ENCODE measurements around the gene SPEN.

Gene SPEN, protein sequence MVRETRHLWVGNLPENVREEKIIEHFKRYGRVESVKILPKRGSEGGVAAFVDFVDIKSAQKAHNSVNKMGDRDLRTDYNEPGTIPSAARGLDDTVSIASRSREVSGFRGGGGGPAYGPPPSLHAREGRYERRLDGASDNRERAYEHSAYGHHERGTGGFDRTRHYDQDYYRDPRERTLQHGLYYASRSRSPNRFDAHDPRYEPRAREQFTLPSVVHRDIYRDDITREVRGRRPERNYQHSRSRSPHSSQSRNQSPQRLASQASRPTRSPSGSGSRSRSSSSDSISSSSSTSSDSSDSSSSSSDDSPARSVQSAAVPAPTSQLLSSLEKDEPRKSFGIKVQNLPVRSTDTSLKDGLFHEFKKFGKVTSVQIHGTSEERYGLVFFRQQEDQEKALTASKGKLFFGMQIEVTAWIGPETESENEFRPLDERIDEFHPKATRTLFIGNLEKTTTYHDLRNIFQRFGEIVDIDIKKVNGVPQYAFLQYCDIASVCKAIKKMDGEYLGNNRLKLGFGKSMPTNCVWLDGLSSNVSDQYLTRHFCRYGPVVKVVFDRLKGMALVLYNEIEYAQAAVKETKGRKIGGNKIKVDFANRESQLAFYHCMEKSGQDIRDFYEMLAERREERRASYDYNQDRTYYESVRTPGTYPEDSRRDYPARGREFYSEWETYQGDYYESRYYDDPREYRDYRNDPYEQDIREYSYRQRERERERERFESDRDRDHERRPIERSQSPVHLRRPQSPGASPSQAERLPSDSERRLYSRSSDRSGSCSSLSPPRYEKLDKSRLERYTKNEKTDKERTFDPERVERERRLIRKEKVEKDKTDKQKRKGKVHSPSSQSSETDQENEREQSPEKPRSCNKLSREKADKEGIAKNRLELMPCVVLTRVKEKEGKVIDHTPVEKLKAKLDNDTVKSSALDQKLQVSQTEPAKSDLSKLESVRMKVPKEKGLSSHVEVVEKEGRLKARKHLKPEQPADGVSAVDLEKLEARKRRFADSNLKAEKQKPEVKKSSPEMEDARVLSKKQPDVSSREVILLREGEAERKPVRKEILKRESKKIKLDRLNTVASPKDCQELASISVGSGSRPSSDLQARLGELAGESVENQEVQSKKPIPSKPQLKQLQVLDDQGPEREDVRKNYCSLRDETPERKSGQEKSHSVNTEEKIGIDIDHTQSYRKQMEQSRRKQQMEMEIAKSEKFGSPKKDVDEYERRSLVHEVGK (N-terminal part only)

DNA sequence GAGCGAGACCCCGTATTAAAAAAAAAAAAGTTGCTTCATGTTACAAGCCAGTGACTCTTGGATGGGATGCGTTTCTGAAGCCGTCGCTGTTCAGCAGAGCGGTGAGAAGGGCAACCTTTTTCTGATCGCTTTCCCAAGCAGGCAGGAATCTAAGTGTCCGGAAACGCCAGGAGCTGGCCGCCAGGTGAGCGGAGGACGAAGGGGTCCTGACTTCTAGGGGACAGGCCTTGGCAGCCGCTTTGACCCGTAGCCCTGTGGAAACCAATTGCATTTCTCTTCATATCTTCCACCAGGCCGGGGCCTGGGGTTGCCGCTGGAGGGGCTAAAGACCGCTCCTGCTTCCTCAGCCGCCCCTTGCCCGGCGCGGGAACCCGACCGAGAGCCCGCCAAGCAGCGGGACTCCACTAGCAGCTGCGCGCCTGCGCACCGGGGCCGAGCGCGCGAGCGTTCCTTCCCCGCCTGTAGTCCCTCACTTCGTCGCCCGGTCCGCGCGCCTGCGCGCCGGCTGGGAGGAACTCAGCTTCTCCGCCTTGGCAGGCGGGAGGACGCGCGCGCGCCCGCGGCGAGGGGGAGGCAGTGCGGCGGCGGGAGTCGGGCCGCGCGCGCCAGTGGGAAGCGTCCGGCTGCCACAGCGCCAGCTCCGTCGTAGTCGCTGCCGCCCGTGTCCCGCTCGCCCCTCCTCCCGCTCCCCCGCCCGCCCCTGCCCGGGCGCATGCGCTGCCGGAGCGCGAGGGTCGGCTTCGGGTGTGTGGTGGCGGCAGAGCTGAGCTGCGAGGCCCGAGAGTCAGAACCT lies at the start of gene SPEN:
Gene SPEN (plus strand): TSS at position 608 of the 793 bp plus-strand sequence. CDS start 361 bp downstream, outside the sequence.
- peak; percentile 83 for DNase-seq (ENCODE audit: low read depth)
- TF ChIP-seq CTCF (conservative IDR thresholded peaks at IDR 0.05; ENCODE audit: low read depth, low read length) = no peak
- H3K4me3 ChIP-seq (ENCODE audit: low read length) = peak within 1 kb of the TSS; percentile 90

DNA sequence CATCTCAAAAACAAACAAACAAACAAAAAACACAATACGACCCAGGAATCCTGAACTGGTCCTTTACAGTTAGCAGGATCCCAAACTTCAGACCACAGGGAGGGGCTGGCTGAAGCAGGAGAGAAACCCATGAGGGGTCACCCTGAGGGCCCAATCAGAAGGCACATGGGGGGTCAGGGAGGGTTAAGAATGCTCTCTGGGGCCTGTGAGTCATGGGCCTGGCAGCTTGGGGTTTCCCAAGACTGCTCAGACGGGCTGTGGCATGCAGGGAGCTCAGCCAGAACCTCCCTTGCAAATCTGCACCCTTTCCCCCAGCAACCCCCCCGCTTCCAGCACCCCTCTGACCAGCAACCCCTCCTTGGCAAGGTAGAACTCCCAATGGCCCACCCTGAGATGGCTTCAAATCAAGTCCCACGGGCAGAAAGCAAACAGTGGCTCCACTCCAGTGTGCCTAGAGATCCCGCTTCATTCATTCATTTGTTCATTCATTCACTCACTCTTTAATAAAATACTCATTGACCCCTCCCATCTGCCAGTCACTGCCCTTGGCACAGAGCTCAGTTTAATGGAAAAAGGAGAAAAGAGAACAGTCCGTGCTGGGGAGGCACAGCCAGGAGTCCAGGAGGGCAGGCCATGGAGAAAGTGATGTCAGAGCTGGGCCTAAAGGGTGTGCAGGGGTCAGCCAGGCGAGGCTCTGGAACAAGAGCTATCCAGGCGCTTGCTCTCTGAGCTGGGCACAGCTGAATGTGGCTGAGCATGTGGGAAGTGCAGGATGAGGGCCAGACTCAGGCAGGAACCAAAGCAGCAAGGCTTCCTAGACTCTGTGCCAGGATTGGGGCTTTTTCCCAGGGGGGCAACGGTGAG lies 48.3 kb upstream of the SPEN start:
- TF ChIP-seq CTCF (conservative IDR thresholded peaks at IDR 0.05; ENCODE audit: low read depth, low read length) = no peak
- DNase-seq (ENCODE audit: low read depth) = peak; percentile 94

DNA sequence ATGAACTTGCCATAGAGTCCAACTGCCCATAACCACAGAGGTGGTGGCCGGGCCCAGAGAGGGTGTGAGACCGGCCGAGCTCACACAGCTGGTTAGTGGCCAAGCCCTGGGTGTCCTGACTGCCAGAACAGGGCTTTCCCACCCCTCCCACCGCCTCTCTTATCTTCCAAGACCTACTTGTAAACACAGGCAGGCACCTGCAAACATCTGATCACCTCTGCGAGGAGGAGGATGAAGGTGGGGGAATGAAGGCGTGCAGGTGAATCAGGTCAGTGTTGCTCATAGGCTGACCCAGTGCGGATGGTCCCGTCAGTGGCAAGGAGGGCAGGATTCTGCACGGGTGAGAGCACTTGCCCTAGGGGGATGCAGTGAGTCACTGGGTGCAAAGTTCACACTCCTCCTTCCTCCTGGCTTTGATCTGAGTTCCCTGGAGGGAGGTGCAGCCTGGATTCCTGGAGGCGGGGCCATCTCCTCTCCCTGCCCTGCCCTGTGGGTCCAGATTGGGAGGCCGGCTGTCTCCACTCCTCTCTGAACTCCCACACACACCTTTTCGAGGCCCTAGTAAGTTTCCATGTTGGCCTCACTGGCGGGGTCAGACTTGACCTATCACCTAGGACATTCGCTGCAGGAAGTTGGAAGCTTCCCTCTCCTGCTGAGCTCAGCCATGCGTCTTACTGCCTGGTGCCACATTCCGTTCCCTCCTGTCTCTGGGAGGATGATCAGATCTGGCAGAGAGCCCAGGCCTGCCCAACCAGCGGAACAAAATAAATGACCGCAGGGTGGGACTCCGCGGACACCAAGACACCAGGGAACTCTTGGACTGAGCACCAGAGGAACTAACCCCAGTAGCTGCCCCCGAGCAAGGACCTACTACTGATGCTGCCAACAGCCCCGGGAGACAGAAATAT lies 47.3 kb upstream of the SPEN start:
- no peak for TF ChIP-seq CTCF (conservative IDR thresholded peaks at IDR 0.05; ENCODE audit: low read depth, low read length)
- no peak for DNase-seq (ENCODE audit: low read depth)
- H3K4me3 ChIP-seq (ENCODE audit: low read length) = no peak overlapping the region

More for the DNA sequence above, 48.3 kb upstream of the SPEN start:
- H3K4me3 ChIP-seq (ENCODE audit: low read length) = no peak overlapping the region

DNA sequence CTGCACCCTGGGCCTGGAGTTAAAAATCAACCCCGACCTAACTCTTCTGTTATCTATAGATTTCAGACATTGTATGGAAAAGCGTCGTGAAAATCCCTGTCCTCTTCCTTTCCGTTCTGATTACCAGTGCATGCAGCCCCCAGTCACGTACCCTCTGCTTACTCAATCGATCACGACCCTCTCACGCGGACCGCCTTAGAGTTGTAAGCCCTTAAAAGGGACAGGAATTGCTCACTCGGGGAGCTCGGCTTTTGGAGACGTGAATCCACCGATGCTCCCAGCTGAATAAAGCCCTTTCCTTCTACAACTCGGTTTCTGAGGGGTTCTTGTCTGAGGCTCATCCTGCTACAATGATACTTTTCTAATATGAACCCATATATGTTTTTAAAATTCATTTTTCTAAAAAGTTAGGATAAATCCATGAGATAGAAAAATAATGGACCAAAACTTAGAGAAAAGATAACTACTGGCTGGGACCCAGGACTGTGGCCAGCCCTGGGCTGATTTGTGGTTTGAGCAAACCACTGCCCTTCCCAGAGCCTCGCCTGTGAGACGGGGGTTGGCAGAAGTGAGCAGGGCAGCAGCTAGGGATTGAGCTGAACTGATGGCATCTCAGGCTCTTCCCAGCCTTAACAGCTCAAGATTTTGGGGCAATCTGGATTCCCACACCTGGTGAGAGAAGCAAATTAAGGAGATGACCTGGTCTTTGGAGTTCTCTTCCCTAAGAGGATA lies 45.1 kb upstream of the SPEN start:
- TF ChIP-seq CTCF (conservative IDR thresholded peaks at IDR 0.05; ENCODE audit: low read depth, low read length) = no peak
- no peak overlapping the region for H3K4me3 ChIP-seq (ENCODE audit: low read length)
- DNase-seq (ENCODE audit: low read depth) = no peak

GRCh38 chr1:15803380-15803779 lies 44.1 kb upstream of the SPEN start:
- no peak for DNase-seq (ENCODE audit: low read depth)
- no peak overlapping the region for H3K4me3 ChIP-seq (ENCODE audit: low read length)
- peak; percentile 54 for TF ChIP-seq CTCF (conservative IDR thresholded peaks at IDR 0.05; ENCODE audit: low read depth, low read length)

Data from retinal pigment epithelial cell (primary cell).